GM19238 (cell line): ENCODE results near the gene BRD7.

Experiments used
- DNase-seq: peaks from one replicate; pipeline ENCODE4 v3.0.0; 2011; ENCODE audit warnings: low spot score; ENCODE audit not compliant: insufficient read length

BRD7 gene

DNA sequence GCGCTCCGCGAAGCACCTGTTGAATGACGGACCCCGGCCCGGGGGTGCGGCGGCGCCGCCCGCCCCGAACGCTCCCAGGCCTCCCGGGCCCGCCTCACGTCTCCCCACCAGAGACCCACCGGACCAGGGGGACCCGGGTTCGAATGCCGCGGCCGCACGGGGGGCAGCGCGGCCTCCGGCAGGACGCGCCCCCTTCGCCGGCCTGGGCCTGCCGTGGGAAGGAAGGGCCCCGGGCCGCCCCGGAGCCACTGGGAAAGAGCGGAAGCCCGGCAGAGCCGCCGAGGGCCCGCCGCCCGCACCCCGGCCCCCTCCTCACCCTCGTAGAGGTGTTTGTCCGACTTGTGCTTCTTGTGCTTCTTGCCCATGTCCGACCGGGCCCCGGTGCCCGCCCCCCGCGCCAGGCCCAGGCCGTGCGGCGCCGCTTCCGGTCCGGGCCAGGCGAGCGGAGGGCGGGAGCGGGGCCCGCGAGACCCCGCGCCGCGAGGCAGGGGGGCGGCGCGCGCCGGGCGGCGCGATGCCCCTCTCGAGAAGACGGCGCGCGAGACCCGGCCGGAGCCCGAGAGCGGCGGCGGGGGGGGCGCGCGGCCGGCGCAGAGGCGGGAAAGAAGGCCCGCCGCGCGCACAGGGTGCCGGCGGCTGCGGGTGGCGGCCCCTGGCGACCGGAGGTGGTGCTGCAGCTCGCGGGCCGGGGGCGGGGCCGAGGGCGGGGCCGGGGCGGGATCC is at the start of gene BRD7:
Gene BRD7 (minus strand): TSS at position 579 of the 723 bp plus-strand sequence. CDS start 214 bp downstream, at position 365.
- DNase-seq = peak; percentile 85

DNA sequence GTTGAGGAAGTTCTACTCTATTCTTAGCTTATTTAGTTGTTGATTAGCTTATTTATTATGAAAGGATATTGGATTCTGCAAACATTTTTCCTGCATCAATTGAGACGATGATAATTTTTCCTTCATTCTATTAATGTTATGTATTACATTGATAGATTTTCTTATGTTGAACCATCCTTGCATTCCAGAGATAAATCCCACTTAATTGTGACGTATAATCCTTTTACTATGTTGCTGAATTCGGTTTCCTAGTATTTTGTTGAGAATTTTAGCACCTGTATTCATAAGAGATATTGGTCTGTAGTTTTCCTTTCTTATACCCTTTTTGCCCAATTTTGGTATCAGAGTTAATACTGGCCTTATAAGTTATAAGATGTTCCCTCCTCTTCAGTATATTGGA is 47.6 kb upstream of the BRD7 start:
- DNase-seq = no peak

DNA sequence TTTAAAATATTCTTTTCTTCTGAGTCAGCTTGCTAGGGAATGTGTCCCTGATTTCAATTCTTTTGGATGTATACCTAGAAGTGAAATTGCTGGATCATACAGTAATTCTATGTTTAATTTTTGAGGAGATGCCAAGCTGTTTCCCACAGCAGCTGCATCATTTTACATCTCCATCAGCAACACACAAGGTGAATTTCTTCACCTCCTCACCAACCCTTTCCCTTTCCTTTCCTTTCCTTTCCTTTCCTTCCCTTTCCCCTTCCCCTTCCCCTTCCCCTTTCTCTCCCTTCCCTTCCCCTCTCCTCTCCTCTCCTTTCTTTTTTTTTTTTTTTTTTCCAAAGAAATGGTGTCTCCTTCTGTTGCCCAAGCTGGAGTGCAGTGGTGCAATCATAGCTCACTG is 45.4 kb upstream of the BRD7 start:
- no peak for DNase-seq

- no peak for DNase-seq
Observed at GRCh38 chr16:50411034-50411433, 42.2 kb upstream of the BRD7 start.

DNA sequence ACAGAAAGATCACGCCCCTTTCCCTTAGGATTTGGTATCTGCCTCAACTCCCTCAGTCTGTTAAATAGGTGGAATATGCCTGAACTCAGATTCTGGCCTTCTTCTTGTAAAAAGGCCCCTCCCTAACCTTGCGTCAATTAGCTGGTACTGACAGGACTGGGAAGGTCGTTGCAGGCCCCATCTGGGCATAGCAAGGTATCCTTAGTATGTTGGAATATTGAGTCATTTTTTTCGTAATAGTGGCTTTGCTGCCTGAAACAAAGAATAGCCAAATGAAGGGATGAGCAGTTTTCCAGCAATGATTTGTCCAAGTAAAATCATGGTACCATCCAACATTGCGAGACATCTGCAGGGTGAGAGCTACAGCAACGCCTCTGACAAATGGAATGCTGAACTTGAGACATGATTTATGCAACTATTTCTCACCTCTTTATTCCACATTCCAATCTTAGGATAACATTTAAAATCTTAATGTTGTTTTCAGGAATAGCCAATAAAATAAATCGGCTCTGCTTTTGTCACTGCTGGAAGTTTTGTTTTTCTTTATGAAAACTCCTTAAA is 39.3 kb upstream of the BRD7 start:
- no peak for DNase-seq

DNA sequence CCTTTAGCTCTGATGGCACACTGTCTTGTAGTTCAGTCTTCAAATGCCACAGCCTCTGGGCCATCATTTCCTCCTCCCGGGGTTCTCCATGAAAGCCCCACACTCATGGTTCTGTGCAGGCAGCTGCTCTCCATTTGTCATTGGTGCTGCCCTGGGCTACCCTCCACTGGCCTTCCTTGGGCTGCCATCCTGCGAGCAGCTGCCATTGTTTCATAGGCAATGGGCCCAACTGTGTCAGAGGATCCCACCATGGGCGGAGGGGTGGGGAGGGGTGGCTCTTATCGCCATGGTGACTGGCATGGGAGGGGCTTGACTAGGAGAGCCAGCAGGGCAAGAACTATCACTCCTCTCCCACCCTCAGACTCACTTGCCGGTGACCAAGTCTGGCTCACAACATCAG is 38.6 kb upstream of the BRD7 start:
- DNase-seq = no peak

- DNase-seq = no peak
Observed at GRCh38 chr16:50403491-50403890, 34.7 kb upstream of the BRD7 start.

DNA sequence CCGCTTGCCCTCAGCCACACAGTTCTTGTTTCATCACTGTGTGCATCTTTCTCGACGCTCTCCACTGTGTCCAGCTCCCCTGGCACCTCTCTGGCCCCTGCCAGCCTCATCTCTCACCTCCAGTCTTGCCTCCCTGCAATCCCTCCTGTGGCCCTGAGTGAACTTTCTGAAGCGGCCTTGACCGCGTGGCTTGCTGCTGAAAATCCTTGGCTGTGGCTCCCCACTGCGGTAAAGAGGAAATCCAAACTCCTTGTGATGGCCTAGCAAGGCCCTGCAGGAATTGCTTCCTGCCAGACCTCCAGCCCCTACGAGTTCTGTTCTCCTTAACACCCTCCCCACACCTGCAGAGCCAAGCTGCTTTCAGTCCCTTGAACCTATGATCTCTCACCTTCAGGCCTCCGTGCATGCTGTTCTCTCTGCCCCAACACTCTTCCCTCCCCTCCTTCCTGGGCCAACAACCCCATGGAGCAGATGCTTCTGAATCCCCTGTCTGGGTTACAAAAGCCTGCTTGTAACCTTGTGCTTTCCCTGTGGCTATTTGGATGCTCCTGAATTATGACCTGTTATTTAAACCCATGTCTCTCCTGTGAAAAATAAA is 33.6 kb upstream of the BRD7 start:
- no peak for DNase-seq

GRCh38 chr16:50401355-50401754 is 32.6 kb upstream of the BRD7 start:
- no peak for DNase-seq

- DNase-seq = no peak
Observed at GRCh38 chr16:50400967-50401348, 32.2 kb upstream of the BRD7 start.

DNA sequence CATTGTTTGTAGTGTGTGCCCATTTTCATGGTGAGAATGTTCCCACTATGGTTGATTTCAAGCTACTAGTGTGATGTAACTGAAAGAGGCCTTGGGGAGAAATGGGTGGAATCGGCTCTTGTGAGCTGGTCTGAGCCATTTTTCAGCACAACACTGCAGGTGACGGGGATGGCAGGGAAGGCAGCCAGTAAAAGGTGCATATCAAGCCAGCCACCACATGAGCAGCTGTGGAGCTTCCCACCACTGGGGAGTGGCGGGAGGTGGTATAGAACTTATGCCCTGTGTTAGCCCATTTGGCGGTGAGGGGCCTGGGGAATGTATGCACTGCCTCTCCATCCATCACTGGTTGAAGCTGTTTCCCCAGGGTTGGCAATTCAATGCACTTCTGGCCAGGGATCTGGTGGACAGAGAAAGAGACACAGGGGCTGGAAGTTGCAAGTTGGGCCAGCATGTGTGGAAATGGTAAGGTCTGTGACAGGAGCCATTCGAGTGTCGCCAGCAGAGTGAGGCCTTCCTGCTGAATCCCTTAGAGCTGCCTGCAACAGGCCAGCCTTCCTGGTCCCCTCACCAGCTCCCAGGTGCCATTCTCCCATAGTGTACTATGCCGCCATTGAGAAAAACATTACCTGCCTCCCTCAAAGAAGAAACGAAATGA is 31.7 kb upstream of the BRD7 start:
- DNase-seq = no peak

DNA sequence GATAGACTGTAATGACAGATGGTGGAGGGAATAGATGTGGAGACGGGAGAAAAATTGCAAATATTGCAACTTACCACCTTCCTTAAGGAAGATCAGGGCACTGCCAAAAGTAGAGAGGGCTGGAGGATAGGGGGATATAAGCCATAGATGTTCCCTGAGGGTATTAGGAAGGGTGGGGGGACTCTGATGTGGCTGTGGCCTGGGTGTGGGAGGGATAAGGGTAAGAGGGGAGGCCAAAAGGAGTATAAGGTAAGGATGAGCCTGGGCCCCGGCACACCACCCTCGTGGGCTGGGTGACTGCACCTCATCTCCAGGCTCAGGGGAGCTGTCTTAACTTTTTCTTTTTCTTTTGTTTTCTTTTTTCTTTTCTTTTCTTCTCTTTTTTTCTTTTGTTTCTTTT is 30.6 kb upstream of the BRD7 start:
- DNase-seq = no peak

- DNase-seq = no peak
Observed at GRCh38 chr16:50398336-50398735, 29.5 kb upstream of the BRD7 start.

GRCh38 chr16:50396761-50397535 is 28.2 kb upstream of the BRD7 start:
- DNase-seq = no peak

DNA sequence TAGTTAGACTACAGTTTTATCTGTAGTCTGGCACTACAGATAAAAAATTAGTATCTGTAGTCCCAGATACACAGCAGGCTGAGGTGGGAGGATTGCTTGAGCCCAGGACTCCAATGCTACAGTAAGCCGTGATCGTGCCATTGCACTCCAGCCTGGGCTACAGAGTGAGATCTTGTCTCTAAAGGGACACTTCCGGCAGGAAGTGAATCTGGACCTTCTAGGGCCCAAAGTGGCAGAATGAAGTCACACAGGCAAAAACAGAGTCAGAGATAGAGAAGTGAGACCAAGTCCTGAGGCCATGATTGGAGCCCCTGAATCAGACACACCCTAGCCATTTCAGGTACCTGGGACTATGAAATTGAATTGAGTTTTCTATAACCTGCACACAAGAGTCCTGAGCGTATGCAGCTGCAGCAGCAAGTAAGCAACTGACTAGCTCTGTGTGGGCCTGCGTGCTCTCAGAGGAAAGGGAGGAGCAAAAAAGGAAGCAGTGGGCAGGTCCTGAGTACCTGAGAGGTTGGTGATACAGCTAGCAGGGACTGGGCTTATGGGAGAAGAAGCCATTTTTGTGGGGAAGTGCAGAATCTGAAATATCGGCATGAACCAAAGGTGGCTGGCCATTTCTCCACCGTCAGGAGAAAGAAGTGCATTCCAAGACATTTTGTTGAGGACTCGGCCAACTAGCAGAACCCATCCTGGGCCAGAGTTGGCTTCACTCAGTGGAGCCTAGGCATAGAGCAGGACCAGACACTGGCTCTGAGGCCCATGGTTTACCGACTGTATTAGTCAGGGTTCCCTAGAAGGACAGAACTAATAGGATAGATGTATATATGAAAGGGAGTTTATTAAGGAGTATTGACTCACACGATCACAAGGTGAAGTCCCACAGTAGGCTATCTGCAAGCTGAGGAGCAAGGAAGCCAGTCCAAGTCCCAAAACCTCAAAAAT is 27.2 kb upstream of the BRD7 start:
- DNase-seq = no peak

DNA sequence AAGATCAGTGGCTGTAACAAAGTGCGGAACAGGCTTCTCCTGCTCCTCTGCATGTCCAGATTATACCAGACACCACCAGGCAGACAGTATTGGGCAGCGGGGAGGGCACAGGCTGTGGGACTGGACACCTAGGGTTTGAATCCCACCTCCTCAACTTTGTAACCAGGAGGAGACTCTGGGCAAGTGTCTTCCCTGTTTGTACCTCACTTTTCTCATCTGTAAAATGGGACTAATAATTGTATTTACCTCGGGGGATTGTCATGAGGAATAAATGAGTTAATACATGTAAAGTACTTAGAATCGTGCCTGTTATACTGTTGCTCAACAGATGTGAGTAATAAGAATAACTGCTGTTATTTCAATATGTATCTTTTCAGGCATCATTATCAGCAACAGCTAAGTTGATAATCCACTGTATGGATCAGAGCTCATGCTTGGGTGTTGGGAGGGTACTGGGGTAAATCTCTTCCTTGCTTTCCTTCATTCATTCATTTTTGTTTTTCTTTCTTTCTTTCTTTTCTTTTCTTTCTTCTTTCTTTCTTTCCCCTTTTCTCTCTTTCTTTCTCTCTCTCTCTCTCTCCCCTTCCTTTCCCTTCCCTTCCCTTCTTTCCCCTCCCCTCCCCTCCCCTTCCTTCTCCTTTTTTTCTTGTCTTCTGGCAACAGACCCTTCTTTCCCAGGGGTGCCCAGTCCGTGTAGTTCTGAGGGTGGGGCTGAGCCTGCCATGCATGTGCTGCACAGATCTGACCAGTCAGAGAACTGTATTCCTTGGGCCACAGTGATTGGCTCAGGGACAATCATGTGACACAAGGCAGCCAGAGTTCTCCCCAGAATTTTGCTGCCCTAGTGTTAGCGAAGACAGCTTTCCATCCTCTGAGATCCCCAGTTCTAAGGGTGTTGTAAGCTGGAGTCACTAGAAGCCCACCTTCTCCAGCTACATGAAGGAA is 25.3 kb upstream of the BRD7 start:
- no peak for DNase-seq

DNA sequence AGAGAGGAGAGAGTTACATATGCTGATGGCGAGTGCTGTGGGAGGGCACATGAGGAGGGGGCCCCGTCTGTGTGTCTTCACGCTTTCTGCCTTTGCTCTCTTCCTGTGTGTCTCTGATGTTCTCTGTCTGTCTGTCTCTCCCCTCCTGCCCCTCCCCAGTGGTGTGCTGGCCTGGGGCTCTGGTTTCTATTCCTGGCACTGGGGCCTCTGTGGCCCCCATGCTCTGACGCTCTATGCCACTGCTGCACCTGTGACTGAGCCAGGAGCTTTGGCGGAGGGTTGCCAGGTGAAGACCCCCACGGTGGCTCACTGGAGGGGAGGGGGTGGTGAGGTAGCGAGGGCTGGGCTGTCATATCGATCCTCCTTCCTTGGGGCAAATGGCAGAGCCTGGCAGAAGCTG is 24.6 kb upstream of the BRD7 start:
- no peak for DNase-seq

- DNase-seq = no peak
Observed at GRCh38 chr16:50390914-50391716, 22.3 kb upstream of the BRD7 start.

DNA sequence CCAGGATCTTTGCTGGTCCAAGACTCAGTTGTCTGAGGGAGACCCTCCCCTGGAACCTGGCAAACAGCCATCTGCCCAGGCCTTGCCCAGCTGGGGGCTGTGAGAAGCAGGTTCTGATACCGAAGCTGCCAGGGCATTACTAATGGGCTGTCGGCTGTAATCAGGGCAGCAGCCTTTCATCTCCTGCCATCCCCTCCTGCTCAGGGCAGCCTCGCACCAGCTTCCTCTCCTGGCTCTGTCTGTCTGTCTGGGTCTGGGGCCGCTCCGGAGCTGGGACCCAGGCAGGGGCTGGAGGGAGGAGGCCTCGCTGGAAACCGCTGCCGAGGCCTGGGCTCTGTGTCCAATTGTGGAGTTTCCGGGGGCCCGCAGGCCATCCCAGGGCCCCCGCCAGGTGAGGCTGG is 21.6 kb upstream of the BRD7 start:
- no peak for DNase-seq
